BLaER1 treated with 17β-estradiol and CSF1 and Interleukin-3, amounts not matched to agents 10 nM and 100 nM (cell line): ENCODE results near the gene HDAC9.

Experiments
- H3K27ac ChIP-seq, 11 experiments: shearing (Covaris generic); formaldehyde crosslinking; 2 replicates each; pipeline ENCODE4 v1.8.1; 2022
- H3K27me3 ChIP-seq, 11 experiments: shearing (Covaris generic); formaldehyde crosslinking; 2 replicates each; pipeline ENCODE4 v1.8.1; 2022
- H3K36me3 ChIP-seq, 11 experiments: shearing (Covaris generic); formaldehyde crosslinking; 2 replicates each; pipeline ENCODE4 v1.8.1; 2022
- H3K4me1 ChIP-seq, 10 experiments: shearing (Covaris generic); formaldehyde crosslinking; 2 replicates each; pipeline ENCODE4 v1.8.1; 2022
- H3K4me2 ChIP-seq, 11 experiments: shearing (Covaris generic); formaldehyde crosslinking; 2 replicates each; pipeline ENCODE4 v1.8.1; 2022
- H3K4me3 ChIP-seq, 10 experiments: shearing (Covaris generic); formaldehyde crosslinking; 2 replicates each; pipeline ENCODE4 v1.8.1; 2022
- H3K9ac ChIP-seq, 11 experiments: shearing (Covaris generic); formaldehyde crosslinking; 2 replicates each; pipeline ENCODE4 v1.8.1; 2022
- H3K9me3 ChIP-seq, 11 experiments: shearing (Covaris generic); formaldehyde crosslinking; replicated peaks in 1 of 11; 2 replicates each; pipeline ENCODE4 v1.8.1; 2022
- H4K20me1 ChIP-seq, 11 experiments: shearing (Covaris generic); formaldehyde crosslinking; 2 replicates each; pipeline ENCODE4 v1.8.1; 2022
- Cebpa-rat ChIP-seq, 11 experiments: shearing (Covaris generic); IDR thresholded peaks; 2 replicates each; pipeline ENCODE4 v1.8.1; 2022

HDAC9 gene

GRCh38 chr7:18849130-18849529, 353.6 kb downstream of the HDAC9 start:
- Histone ChIP-seq H3K36me3 (no peaks in the 10 kb centered on the region), H3K27me3 (no peaks in the 10 kb centered on the region), H3K27ac (no peak overlapping the region), H3K4me3 (no peak overlapping the region), H4K20me1 (no peaks in the 10 kb centered on the region), H3K9me3 (no peaks in the 10 kb centered on the region), H3K9ac (no peak overlapping the region), H3K4me2 (no peak overlapping the region), H3K4me1 (no peaks in the 10 kb centered on the region)
- TF ChIP-seq Cebpa-rat (IDR thresholded peaks at IDR 0.05) = no peak

GRCh38 chr7:18855796-18856195, 360.2 kb downstream of the HDAC9 start:
- no peaks in the 10 kb centered on the region for H3K27me3 ChIP-seq
- no peaks in the 10 kb centered on the region for H3K36me3 ChIP-seq
- peaks cover 5 to 27% (median 22%) of the 10 kb centered on the region in 10 experiments; a peak in 15 of 20 replicates for H3K4me1 ChIP-seq
- no peak overlapping the region for H3K4me3 ChIP-seq
- H3K9ac ChIP-seq = no peak overlapping the region
- no peaks in the 10 kb centered on the region for H4K20me1 ChIP-seq
- H3K27ac ChIP-seq = no peak overlapping the region
- no peak overlapping the region; a peak in 1 of 22 replicates for H3K4me2 ChIP-seq
- no peak for TF ChIP-seq Cebpa-rat (IDR thresholded peaks at IDR 0.05)
- peaks cover 4 to 14% (median 7%) of the 10 kb centered on the region in 11 experiments; a peak in 17 of 22 replicates for H3K9me3 ChIP-seq

GRCh38 chr7:18858232-18858631, 362.7 kb downstream of the HDAC9 start:
- H3K27ac ChIP-seq = peak overlapping the region in 2 of 11 experiments; percentile 15 to 64; a peak in 1 of 22 replicates
- TF ChIP-seq Cebpa-rat (IDR thresholded peaks at IDR 0.05) = no peak
- H3K27me3 ChIP-seq = no peaks in the 10 kb centered on the region
- no peak overlapping the region for H3K4me3 ChIP-seq
- peaks cover 5 to 29% (median 22%) of the 10 kb centered on the region in 10 experiments; a peak in 15 of 20 replicates for H3K4me1 ChIP-seq
- H3K36me3 ChIP-seq = no peaks in the 10 kb centered on the region
- peak overlapping the region in 6 of 11 experiments; percentile 15 to 73 (median 60); a peak in 5 of 22 replicates for H3K4me2 ChIP-seq
- no peak overlapping the region for H3K9ac ChIP-seq
- no peaks in the 10 kb centered on the region for H4K20me1 ChIP-seq
- peaks cover 4 to 14% (median 7%) of the 10 kb centered on the region in 11 experiments; a peak in 17 of 22 replicates for H3K9me3 ChIP-seq

GRCh38 chr7:18859318-18859717, 363.8 kb downstream of the HDAC9 start:
- no peaks in the 10 kb centered on the region for H4K20me1 ChIP-seq
- H3K27ac ChIP-seq = peak overlapping the region in 3 of 11 experiments; percentile 16 to 64 (median 31); a peak in 6 of 22 replicates
- peaks cover 5 to 32% (median 22%) of the 10 kb centered on the region in 10 experiments; a peak in 15 of 20 replicates for H3K4me1 ChIP-seq
- H3K4me3 ChIP-seq = no peak overlapping the region
- no peak for TF ChIP-seq Cebpa-rat (IDR thresholded peaks at IDR 0.05)
- no peaks in the 10 kb centered on the region for H3K27me3 ChIP-seq
- no peaks in the 10 kb centered on the region for H3K36me3 ChIP-seq
- H3K9ac ChIP-seq = peak overlapping the region in 1 of 11 experiments; percentile 56; a peak in 1 of 22 replicates
- H3K4me2 ChIP-seq = peak overlapping the region in 8 of 11 experiments; percentile 6 to 73 (median 50); a peak in 16 of 22 replicates
- peaks cover 4 to 14% (median 7%) of the 10 kb centered on the region in 11 experiments; a peak in 17 of 22 replicates for H3K9me3 ChIP-seq

- H3K4me1 ChIP-seq = peaks cover 5 to 32% (median 22%) of the 10 kb centered on the region in 10 experiments; a peak in 15 of 20 replicates
- no peaks in the 10 kb centered on the region for H3K27me3 ChIP-seq
- no peaks in the 10 kb centered on the region for H4K20me1 ChIP-seq
- H3K9me3 ChIP-seq = peaks cover 4 to 14% (median 7%) of the 10 kb centered on the region in 11 experiments; a peak in 17 of 22 replicates
- H3K27ac ChIP-seq = no peak overlapping the region; a peak in 1 of 22 replicates
- H3K9ac ChIP-seq = no peak overlapping the region
- H3K4me2 ChIP-seq = peak overlapping the region in 4 of 11 experiments; percentile 1 to 42 (median 29); a peak in 3 of 22 replicates
- H3K36me3 ChIP-seq = no peaks in the 10 kb centered on the region
- no peak for TF ChIP-seq Cebpa-rat (IDR thresholded peaks at IDR 0.05)
- H3K4me3 ChIP-seq = no peak overlapping the region
Observed at GRCh38 chr7:18860221-18860620, 364.7 kb downstream of the HDAC9 start.

- no peaks in the 10 kb centered on the region for H4K20me1 ChIP-seq
- no peak overlapping the region for H3K9ac ChIP-seq
- H3K4me1 ChIP-seq = peaks cover 7 to 32% (median 26%) of the 10 kb centered on the region in 10 experiments; a peak in 18 of 20 replicates
- H3K9me3 ChIP-seq = peaks cover 0 to 14% (median 7%) of the 10 kb centered on the region in 11 experiments; a peak in 16 of 22 replicates
- no peak overlapping the region for H3K4me3 ChIP-seq
- H3K27me3 ChIP-seq = no peaks in the 10 kb centered on the region
- H3K4me2 ChIP-seq = no peak overlapping the region
- H3K27ac ChIP-seq = peak overlapping the region in 1 of 11 experiments; percentile 17; a peak in 2 of 22 replicates
- TF ChIP-seq Cebpa-rat (IDR thresholded peaks at IDR 0.05) = no peak
- no peaks in the 10 kb centered on the region for H3K36me3 ChIP-seq
Observed at GRCh38 chr7:18861514-18862118, 366.1 kb downstream of the HDAC9 start.

GRCh38 chr7:18864967-18865366, 369.4 kb downstream of the HDAC9 start:
- no peaks in the 10 kb centered on the region for H4K20me1 ChIP-seq
- H3K4me1 ChIP-seq = peaks cover 0 to 35% (median 10%) of the 10 kb centered on the region in 10 experiments; a peak in 15 of 20 replicates
- no peak for TF ChIP-seq Cebpa-rat (IDR thresholded peaks at IDR 0.05)
- H3K36me3 ChIP-seq = no peaks in the 10 kb centered on the region
- H3K4me2 ChIP-seq = no peak overlapping the region
- H3K9me3 ChIP-seq = peaks cover 0 to 12% (median 0%) of the 10 kb centered on the region in 11 experiments; a peak in 4 of 22 replicates
- no peak overlapping the region for H3K4me3 ChIP-seq
- peak overlapping the region in 1 of 11 experiments; percentile 19; a peak in 1 of 22 replicates for H3K27ac ChIP-seq
- no peak overlapping the region for H3K9ac ChIP-seq
- H3K27me3 ChIP-seq = no peaks in the 10 kb centered on the region

- Histone ChIP-seq H3K27me3 (no peaks in the 10 kb centered on the region), H3K27ac (peak overlapping the region in 4 of 11 experiments; percentile 12 to 73 (median 54); a peak in 6 of 22 replicates), H3K4me1 (peaks cover 0 to 27% (median 0%) of the 10 kb centered on the region in 10 experiments; a peak in 7 of 20 replicates), H3K36me3 (no peaks in the 10 kb centered on the region), H3K9me3 (peaks cover 0 to 12% (median 0%) of the 10 kb centered on the region in 11 experiments; a peak in 4 of 22 replicates), H4K20me1 (no peaks in the 10 kb centered on the region), H3K4me2 (peak overlapping the region in 3 of 11 experiments; percentile 5 to 70 (median 61); a peak in 4 of 22 replicates), H3K9ac (no peak overlapping the region), H3K4me3 (no peak overlapping the region)
- TF ChIP-seq Cebpa-rat (IDR thresholded peaks at IDR 0.05) = peak in 2 of 11 experiments; percentile 22; a peak in 1 of 22 replicates
Observed at GRCh38 chr7:18866359-18867036, 370.9 kb downstream of the HDAC9 start.

- Histone ChIP-seq H3K9me3 (peaks cover 0 to 9% (median 0%) of the 10 kb centered on the region in 11 experiments; a peak in 3 of 22 replicates), H4K20me1 (no peaks in the 10 kb centered on the region), H3K27ac (no peak overlapping the region), H3K4me2 (no peak overlapping the region), H3K9ac (no peak overlapping the region), H3K4me1 (peaks cover 0 to 5% (median 0%) of the 10 kb centered on the region in 10 experiments; a peak in 4 of 20 replicates), H3K36me3 (no peaks in the 10 kb centered on the region), H3K27me3 (no peaks in the 10 kb centered on the region), H3K4me3 (no peak overlapping the region)
- TF ChIP-seq Cebpa-rat (IDR thresholded peaks at IDR 0.05) = no peak
Observed at GRCh38 chr7:18872344-18872743, 376.8 kb downstream of the HDAC9 start.
